Skeletal muscle tissue (tissue), 4 donors: Measurements from ENCODE around the gene LYPD4. TPM values are rescaled to one million over a fixed set of nuclear protein-coding genes. Genes with fewer than 3 reads are reported as not detected.

Experiments used
- H3K27ac ChIP-seq: one replicate; pipeline ENCODE4 v1.7.0; 2013; ENCODE audit warnings: mild to moderate bottlenecking, low read depth, low read length, inconsistent platforms
- H3K27me3 ChIP-seq, 3 donors: one replicate each; pipeline ENCODE4 v1.7.0; 2013; ENCODE audit warnings: low read length in 3 of 3; ENCODE audit not compliant: control insufficient read depth in 3 of 3, insufficient read depth in 3 of 3
- H3K36me3 ChIP-seq, 3 donors: one replicate each; pipeline ENCODE4 v1.7.0; 2013; ENCODE audit warnings: low read length in 3 of 3; ENCODE audit not compliant: control insufficient read depth in 3 of 3, insufficient read depth in 3 of 3
- H3K4me1 ChIP-seq, 3 donors: one replicate each; pipeline ENCODE4 v1.7.0; 2013; ENCODE audit warnings: low read length in 3 of 3, mild to moderate bottlenecking in 3 of 3; ENCODE audit not compliant: control insufficient read depth in 3 of 3, insufficient read depth in 3 of 3
- H3K4me3 ChIP-seq, 3 donors: one replicate each; pipeline ENCODE4 v1.7.0; 2013; ENCODE audit warnings: low read length in 3 of 3
- H3K9ac ChIP-seq, 3 donors: one replicate each; pipeline ENCODE4 v1.7.0; 2013; ENCODE audit warnings: low read length in 3 of 3, mild to moderate bottlenecking in 3 of 3, moderate library complexity in 2 of 3, low read depth in 1 of 3
- H3K9me3 ChIP-seq, 3 donors: one replicate each; pipeline ENCODE4 v1.7.0; 2013; ENCODE audit warnings: low read length in 3 of 3; ENCODE audit not compliant: control insufficient read depth in 3 of 3
- total RNA-seq: library from RNA; depleted of rRNA; stranded (reverse); fragments of >200 nt; gene quantifications from one replicate; pipeline ENCODE4 v1.2.3, GENCODE V29; 2014
- donor health status: Osteomylitis.

LYPD4 gene
- total RNA-seq, 1 donor from 2014 or later, result not detected

- Histone ChIP-seq H3K4me1 (no peaks in the 10 kb centered on the region), H3K9me3 (no peaks in the 10 kb centered on the region), H3K4me3 (no peak overlapping the region), H3K27ac (no peak overlapping the region), H3K9ac (no peak overlapping the region), H3K27me3 (peaks cover 0 to 7% (median 4%) of the 10 kb centered on the region in 3 donors), H3K36me3 (no peaks in the 10 kb centered on the region)
These were observed 23.3 kb downstream of the LYPD4 start for GRCh38 chr19:41821003-41821735.

- Histone ChIP-seq H3K4me3 (no peak overlapping the region), H3K27ac (no peak overlapping the region), H3K4me1 (no peaks in the 10 kb centered on the region), H3K9ac (no peak overlapping the region), H3K9me3 (no peaks in the 10 kb centered on the region), H3K27me3 (peaks cover 0 to 8% (median 7%) of the 10 kb centered on the region in 3 donors), H3K36me3 (no peaks in the 10 kb centered on the region)
These were observed 27.7 kb downstream of the LYPD4 start for GRCh38 chr19:41816761-41817160.

GRCh38 chr19:41815301-41815700 is 29.2 kb downstream of the LYPD4 start:
- Histone ChIP-seq H3K9me3 (no peaks in the 10 kb centered on the region), H3K4me3 (no peak overlapping the region)

GRCh38 chr19:41813911-41814310 is 30.6 kb downstream of the LYPD4 start:
- Histone ChIP-seq H3K4me1 (no peaks in the 10 kb centered on the region), H3K4me3 (no peak overlapping the region), H3K27me3 (peaks cover 0 to 22% (median 12%) of the 10 kb centered on the region in 3 donors), H3K36me3 (no peaks in the 10 kb centered on the region), H3K9ac (no peak overlapping the region), H3K27ac (no peak overlapping the region), H3K9me3 (no peaks in the 10 kb centered on the region)

More at GRCh38 chr19:41815301-41815700, 29.2 kb downstream of the LYPD4 start:
- H3K27ac ChIP-seq, result no peak overlapping the region
- H3K36me3 ChIP-seq, result no peaks in the 10 kb centered on the region
- no peaks in the 10 kb centered on the region for H3K4me1 ChIP-seq
- H3K9ac ChIP-seq, result no peak overlapping the region
- H3K27me3 ChIP-seq, result peaks cover 0 to 11% (median 4%) of the 10 kb centered on the region in 3 donors

- Histone ChIP-seq H3K4me1 (peaks cover 0 to 5% (median 0%) of the 10 kb centered on the region in 3 donors), H3K4me3 (no peak overlapping the region), H3K9ac (no peak overlapping the region), H3K27ac (no peak overlapping the region), H3K27me3 (peaks cover 7 to 30% (median 12%) of the 10 kb centered on the region in 3 donors), H3K36me3 (no peaks in the 10 kb centered on the region), H3K9me3 (no peaks in the 10 kb centered on the region)
These were observed 32.5 kb downstream of the LYPD4 start for GRCh38 chr19:41811981-41812380.

GRCh38 chr19:41811036-41811435 is 33.4 kb downstream of the LYPD4 start:
- Histone ChIP-seq H3K27ac (no peak overlapping the region), H3K27me3 (peaks cover 7 to 30% (median 12%) of the 10 kb centered on the region in 3 donors), H3K9me3 (no peaks in the 10 kb centered on the region), H3K4me1 (peaks cover 0 to 5% (median 0%) of the 10 kb centered on the region in 3 donors), H3K36me3 (no peaks in the 10 kb centered on the region), H3K4me3 (no peak overlapping the region), H3K9ac (no peak overlapping the region)

- Histone ChIP-seq H3K9ac (no peak overlapping the region), H3K4me1 (peaks cover 0 to 5% (median 0%) of the 10 kb centered on the region in 3 donors), H3K27ac (no peak overlapping the region), H3K27me3 (peaks cover 7 to 30% (median 12%) of the 10 kb centered on the region in 3 donors), H3K36me3 (no peaks in the 10 kb centered on the region), H3K9me3 (no peaks in the 10 kb centered on the region), H3K4me3 (no peak overlapping the region)
These were observed 34.2 kb downstream of the LYPD4 start for GRCh38 chr19:41810301-41810700.

- Histone ChIP-seq H3K4me1 (peaks cover 0 to 5% (median 0%) of the 10 kb centered on the region in 3 donors), H3K4me3 (no peak overlapping the region), H3K9ac (no peak overlapping the region), H3K27ac (no peak overlapping the region), H3K27me3 (peaks cover 7 to 30% (median 12%) of the 10 kb centered on the region in 3 donors), H3K36me3 (no peaks in the 10 kb centered on the region), H3K9me3 (no peaks in the 10 kb centered on the region)
These were observed 35.6 kb downstream of the LYPD4 start for GRCh38 chr19:41808663-41809566.

- Histone ChIP-seq H3K27me3 (peaks cover 7 to 25% (median 12%) of the 10 kb centered on the region in 3 donors), H3K27ac (no peak overlapping the region)
These were observed 37.3 kb downstream of the LYPD4 start for GRCh38 chr19:41807176-41807575.

GRCh38 chr19:41804336-41804735 is 40.1 kb downstream of the LYPD4 start:
- no peaks in the 10 kb centered on the region for H3K9me3 ChIP-seq
- H3K27me3 ChIP-seq, result peaks cover 0 to 10% (median 7%) of the 10 kb centered on the region in 3 donors
- no peak overlapping the region for H3K4me3 ChIP-seq
- H3K27ac ChIP-seq, result no peak overlapping the region
- no peak overlapping the region for H3K9ac ChIP-seq
- H3K4me1 ChIP-seq, result peaks cover 0 to 5% (median 0%) of the 10 kb centered on the region in 3 donors
- H3K36me3 ChIP-seq, result no peaks in the 10 kb centered on the region

More at GRCh38 chr19:41807176-41807575, 37.3 kb downstream of the LYPD4 start:
- Histone ChIP-seq H3K9ac (no peak overlapping the region), H3K4me1 (peaks cover 0 to 5% (median 0%) of the 10 kb centered on the region in 3 donors), H3K4me3 (no peak overlapping the region), H3K9me3 (no peaks in the 10 kb centered on the region), H3K36me3 (no peaks in the 10 kb centered on the region)
